Adrenal gland (tissue), 5 donors: Measurements from ENCODE around the gene S100A4.

ENCODE experiments used
- POLR2A ChIP-seq, 2 donors: fragments of 450-650 bp; IDR thresholded peaks; one replicate each; pipeline ENCODE4 v1.6.1; 2017; ENCODE audit warnings: antibody characterized with exemption in 2 of 2, mild to moderate bottlenecking in 2 of 2, moderate library complexity in 1 of 2
- TF ChIP-seq, protein P1 (sequence below), 6 experiments: fragments of 450-650 bp in 4 of 6; fragments of 200-600 bp in 2 of 6; sonication (generic) in 1 of 6; IDR thresholded peaks; 1 replicate in 5 of 6; 2 replicates in 1 of 6; pipeline versions ENCODE4 v1.5.1 to v1.8.0; 2016 to 2021; ENCODE audit warnings: antibody characterized with exemption in 6 of 6, mild to moderate bottlenecking in 2 of 6, moderate library complexity in 1 of 6
- donor health status: DM: no; HTN: no; CAD: no.

GRCh38 chr1:153531638-153532037 lies 14.0 kb downstream of the S100A4 start:
- TF ChIP-seq, protein P1, sequence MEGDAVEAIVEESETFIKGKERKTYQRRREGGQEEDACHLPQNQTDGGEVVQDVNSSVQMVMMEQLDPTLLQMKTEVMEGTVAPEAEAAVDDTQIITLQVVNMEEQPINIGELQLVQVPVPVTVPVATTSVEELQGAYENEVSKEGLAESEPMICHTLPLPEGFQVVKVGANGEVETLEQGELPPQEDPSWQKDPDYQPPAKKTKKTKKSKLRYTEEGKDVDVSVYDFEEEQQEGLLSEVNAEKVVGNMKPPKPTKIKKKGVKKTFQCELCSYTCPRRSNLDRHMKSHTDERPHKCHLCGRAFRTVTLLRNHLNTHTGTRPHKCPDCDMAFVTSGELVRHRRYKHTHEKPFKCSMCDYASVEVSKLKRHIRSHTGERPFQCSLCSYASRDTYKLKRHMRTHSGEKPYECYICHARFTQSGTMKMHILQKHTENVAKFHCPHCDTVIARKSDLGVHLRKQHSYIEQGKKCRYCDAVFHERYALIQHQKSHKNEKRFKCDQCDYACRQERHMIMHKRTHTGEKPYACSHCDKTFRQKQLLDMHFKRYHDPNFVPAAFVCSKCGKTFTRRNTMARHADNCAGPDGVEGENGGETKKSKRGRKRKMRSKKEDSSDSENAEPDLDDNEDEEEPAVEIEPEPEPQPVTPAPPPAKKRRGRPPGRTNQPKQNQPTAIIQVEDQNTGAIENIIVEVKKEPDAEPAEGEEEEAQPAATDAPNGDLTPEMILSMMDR (IDR thresholded peaks at IDR 0.05): no peak
- TF ChIP-seq POLR2A (IDR thresholded peaks at IDR 0.05): no peak
